ENCODE measurements around the gene MRM3. TPM values are rescaled to one million over a fixed set of nuclear protein-coding genes. Genes with fewer than 3 reads are reported as not detected.
"Not testable (repeated sequence)": the region's sequence is repeated elsewhere in the genome, so short reads cannot be mapped to it uniquely, and the experiment has no call there.

MRM3 gene, protein sequence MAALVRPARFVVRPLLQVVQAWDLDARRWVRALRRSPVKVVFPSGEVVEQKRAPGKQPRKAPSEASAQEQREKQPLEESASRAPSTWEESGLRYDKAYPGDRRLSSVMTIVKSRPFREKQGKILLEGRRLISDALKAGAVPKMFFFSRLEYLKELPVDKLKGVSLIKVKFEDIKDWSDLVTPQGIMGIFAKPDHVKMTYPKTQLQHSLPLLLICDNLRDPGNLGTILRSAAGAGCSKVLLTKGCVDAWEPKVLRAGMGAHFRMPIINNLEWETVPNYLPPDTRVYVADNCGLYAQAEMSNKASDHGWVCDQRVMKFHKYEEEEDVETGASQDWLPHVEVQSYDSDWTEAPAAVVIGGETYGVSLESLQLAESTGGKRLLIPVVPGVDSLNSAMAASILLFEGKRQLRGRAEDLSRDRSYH
- 12.1 TPM for total RNA-seq

DNA sequence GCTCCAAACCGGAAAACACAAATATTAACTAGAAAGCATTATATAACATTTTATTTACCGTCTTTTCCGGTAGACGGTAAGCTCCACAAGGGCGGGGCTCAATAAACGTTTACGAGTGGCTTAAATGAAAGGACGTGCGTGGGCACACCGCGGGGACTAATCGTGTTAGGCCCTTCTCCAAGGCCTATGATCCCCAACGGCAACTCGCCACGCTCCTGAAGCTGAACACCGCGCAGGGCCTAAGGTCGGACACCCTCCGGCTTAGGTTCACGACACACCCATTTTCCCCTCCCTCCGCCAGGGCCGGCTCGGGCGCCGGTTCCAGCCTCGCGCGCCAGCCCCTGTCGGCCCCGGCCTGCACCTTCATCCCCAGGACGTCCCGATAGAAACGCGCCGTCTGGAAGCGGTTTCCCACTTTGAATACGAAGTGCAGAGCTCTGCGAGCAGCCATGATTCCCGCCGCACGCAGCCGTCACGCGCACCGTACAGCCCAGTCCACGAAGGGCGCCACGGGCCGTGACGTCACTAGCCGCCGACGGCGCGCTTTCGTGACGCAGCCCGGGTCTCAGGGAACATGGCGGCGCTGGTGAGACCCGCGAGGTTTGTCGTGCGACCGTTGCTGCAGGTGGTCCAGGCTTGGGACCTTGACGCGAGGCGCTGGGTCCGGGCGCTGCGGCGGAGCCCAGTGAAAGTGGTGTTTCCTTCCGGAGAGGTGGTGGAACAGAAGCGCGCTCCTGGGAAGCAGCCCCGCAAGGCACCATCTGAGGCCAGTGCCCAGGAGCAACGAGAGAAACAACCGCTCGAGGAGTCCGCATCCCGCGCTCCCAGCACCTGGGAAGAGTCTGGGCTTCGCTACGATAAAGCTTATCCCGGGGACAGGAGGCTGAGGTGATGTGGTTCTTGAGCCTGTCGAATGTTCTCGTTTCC lies at the start of gene MRM3, which contains the start of gene GLOD4:
MRM3 (plus strand) TSS at position 549 of the 927 bp plus-strand sequence; CDS start at position 575, 26 bp downstream.
GLOD4 (minus strand) TSS at position 476 of the 927 bp plus-strand sequence; CDS start at position 451, 25 bp downstream.
- intact Hi-C loops (cut with DNase I) = no loop called here

DNA sequence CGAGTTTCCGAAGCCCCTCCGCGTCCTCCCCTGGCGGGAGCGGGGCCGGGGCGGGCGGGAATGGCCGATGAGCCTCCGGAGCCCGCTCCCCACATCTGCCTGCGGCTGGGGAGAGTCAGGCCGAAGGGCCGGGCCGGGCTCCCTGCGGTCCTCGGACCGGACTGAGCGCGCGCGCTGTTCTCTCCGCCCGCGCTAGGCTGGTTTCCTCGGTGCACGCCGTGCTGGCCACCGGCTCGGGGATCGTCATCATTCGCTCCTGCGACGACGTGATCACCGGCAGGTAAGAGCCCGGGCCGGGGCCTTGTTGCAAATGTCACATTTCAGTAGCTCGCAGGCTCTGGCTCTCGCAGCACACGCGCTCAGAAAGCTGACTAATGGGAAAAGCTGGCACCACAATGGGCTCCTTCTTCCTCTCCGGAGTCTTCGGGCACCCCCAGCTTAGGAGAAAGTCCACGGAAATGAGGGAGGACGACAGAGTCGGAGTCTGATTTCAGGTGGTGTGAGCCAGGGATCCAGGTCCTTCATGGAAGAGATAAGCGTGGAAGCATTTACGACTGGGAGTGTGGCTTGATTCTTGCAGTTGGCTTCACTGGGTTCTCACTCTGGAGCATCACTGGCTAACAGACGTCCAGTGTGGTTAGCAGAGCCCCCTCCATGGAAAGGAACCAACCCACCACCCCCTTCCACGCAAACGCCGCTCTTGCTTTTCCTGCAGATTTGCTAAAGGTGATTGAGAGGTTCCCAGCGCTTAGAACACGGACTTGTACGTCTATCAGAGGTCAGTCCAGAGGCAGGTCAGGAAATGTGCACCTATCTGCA lies 49.0 kb upstream of the MRM3 start:
- ATAC-seq = peak; percentile 59
- intact Hi-C loops (cut with DNase I) = no loop called here
- DNase-seq (ENCODE audit: low spot score) = no peak

More for the DNA sequence above, at the start of gene MRM3, which contains the start of gene GLOD4:
- DNase-seq (ENCODE audit: low spot score) (peak; percentile 96), ATAC-seq (peak; percentile 99)

DNA sequence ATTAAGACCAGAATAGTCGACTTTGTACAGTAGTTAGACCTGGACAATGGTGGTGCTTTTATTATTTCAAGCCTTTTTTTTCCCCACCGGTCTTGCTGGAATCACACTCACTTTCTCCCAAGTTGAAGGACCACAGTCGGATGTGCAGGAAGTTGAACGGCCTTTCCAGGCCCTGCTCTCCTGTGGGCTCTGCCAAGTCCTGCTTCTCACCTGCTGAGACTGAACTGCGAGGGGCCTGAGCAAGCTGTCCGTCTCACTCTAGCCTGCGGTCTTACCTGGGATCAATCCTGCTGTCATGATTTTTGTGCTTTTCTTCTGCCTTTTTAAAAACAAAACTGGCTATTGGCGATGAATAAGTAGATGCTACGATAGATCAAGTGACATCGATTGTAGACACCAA lies 48.4 kb upstream of the MRM3 start:
- intact Hi-C loops (cut with DNase I) = no loop called here
- DNase-seq (ENCODE audit: low spot score) (no peak), ATAC-seq (no peak)

DNA sequence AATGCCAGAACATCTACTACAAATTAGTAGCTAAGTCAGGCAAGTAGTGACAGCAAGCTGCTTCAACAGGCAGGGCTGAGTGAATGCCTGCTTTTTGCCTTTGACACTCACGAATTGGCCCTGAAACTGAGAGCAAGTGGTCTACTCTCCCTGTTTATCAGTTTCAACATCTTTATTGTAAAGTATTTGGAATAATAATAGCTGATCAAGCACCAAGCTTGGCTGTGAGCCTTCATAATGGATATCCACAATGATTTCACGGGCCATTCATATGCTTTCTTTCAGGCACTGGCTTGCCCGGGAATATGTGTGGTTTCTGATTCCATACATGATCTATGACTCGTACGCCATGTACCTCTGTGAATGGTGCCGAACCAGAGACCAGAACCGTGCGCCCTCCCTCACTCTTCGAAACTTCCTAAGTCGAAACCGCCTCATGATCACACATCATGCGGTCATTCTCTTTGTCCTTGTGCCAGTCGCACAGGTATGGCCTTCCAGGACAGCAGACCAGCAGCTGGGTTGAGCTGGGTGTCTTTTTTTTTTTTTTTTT lies 44.5 kb upstream of the MRM3 start:
- ATAC-seq (no peak), DNase-seq (ENCODE audit: low spot score) (no peak)
- intact Hi-C loops (cut with DNase I) = no loop called here

DNA sequence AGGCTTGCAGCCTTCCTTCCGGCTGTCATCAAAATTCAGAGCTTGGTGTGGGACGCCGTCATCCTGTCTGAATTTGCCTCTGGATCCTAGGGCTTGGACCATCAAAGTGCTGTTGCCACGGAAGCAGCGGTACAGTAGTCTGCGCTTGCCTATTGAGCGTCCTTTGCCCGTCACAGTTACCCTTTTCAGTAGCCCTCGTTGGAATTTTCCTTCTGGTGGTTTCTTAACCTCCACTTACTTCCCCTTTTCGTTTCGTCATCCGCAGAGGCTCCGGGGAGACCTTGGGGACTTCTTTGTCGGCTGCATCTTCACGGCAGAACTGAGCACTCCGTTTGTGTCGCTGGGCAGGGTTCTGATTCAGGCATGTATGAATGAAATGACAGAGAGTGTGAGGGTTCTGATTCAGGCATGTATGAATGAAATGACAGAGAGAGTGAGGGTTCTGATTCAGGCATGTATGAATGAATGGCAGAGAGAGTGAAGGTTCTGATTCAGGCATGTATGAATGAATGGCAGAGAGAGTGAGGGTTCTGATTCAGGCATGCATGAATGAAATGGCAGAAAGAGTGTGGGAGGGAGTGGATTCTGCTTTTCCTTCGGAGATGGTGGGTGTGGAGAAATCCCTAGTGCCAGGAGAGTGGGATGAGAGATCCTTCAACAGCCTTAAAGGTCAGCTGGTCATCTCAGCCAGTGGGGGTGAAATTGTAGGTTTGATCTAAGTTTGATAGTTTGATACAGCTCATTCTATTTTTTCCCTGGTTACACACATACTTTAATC lies 41.7 kb upstream of the MRM3 start:
- intact Hi-C loops (cut with DNase I) = no loop called here
- ATAC-seq (peak; percentile 57), DNase-seq (ENCODE audit: low spot score) (no peak)

DNA sequence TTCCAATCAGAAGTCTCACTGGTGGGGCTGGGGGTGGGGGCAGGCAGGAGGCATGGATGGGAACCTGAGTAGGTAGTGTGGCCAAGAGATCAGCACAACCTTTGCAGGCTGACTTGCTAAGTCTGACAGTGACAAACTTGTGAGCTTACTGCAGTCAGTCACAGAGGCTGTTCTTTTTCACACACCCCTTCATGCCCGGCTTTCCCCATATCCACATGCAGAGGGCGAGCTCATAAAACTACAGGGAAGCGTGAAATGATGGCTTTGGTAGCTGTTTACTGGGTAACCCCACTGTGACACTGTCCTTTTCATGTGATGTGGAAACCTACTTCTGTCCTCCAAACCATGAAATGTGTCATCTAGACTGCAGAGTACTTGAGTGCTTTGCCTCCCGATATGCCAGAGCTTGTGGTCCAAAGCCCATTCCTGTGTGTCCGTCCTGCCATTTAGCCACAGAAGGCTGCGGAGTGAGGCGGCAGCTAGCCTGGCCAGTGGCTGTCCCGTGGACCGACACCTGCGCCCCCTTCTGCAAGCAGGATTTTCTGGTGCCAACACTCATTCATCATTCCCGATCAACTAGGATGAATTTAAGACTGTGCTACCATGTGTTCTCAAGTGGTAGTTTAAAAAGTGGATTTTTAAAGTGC lies 39.9 kb upstream of the MRM3 start:
- DNase-seq (ENCODE audit: low spot score) = no peak
- intact Hi-C loops (cut with DNase I) = no loop called here
- ATAC-seq = no peak

DNA sequence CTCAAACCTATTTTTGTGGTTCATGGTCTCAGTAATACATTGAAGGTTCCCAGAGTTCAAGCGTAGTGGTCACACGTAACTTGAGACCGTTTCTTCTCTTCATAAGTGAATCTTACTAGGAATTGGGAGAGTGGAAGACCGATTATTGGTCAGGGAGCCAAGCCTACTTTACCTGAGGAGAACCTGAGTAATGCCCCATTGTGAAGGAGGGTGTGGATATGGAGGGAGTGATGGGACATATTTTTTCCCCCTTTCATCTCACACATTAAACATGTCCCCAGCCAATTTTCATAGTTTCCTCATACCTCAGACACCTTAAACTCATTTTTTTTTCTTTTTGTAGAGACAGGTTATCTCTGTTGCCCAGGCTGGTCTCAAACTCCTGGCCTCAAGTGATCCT lies 39.0 kb upstream of the MRM3 start:
- intact Hi-C loops (cut with DNase I) = no loop called here
- DNase-seq (ENCODE audit: low spot score) = no peak
- no peak for ATAC-seq

DNA sequence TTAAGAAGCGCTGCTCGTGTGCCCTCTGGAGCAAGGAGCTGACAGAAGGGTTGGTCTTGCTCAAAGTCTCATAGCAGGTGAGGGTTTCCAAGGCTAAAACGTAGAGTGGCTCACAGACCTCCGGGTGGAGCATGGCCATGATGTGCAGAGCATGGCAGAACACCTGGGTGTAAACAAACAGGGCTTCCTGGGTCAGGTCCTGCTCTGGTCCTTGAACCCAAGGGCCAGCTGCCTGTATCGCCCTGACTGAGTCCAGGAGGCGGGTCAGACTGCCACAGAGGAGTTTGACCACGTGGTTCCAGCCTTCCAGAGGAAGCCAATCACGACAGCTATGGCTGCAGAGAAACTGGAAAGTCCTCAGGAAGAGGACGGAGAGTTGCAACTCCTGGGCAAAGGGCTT lies 37.2 kb upstream of the MRM3 start:
- intact Hi-C loops (cut with DNase I) = no loop called here
- no peak for DNase-seq (ENCODE audit: low spot score)
- ATAC-seq = no peak

DNA sequence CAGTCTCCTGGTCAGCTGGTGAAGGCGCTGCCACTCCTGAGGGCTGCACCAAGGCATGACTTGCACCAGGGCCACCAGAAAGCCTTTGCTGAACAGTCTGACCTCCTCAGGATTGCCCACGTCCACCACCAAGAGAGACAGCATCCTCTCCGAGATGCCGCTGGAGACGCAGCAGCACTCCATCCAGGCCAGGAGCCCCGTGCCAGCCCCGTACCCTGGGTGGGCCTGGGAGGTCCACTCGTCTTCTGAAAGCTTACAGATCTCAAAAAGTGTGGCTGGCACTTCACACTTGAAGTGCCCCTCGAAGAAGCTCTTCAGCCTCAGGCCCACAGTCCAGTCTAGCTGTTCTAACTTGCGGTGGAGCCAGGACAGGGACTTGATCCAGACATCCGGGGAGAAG lies 36.7 kb upstream of the MRM3 start:
- intact Hi-C loops (cut with DNase I) = no loop called here
- ATAC-seq = no peak
- DNase-seq (ENCODE audit: low spot score) = no peak

DNA sequence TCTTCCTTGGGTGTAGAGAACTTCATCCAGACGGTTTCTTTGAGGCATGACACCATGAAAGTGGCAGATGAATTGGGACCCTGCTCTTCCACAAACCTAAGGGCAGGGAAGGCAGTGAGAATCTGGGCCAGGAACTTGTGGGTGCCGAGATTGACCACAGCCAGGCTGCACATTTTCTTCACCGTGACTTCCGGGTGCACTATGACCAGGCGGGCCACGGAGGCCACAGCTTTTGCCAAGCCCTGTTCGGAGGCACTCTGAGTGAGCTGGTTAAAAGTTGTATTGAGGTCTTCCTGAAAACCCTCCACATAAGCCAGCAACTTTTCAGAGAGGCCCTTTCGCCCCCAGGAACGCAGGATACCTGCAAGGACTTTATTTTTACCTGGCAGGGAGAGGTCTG lies 36.0 kb upstream of the MRM3 start:
- ATAC-seq (no peak), DNase-seq (ENCODE audit: low spot score) (no peak)
- intact Hi-C loops (cut with DNase I) = no loop called here

DNA sequence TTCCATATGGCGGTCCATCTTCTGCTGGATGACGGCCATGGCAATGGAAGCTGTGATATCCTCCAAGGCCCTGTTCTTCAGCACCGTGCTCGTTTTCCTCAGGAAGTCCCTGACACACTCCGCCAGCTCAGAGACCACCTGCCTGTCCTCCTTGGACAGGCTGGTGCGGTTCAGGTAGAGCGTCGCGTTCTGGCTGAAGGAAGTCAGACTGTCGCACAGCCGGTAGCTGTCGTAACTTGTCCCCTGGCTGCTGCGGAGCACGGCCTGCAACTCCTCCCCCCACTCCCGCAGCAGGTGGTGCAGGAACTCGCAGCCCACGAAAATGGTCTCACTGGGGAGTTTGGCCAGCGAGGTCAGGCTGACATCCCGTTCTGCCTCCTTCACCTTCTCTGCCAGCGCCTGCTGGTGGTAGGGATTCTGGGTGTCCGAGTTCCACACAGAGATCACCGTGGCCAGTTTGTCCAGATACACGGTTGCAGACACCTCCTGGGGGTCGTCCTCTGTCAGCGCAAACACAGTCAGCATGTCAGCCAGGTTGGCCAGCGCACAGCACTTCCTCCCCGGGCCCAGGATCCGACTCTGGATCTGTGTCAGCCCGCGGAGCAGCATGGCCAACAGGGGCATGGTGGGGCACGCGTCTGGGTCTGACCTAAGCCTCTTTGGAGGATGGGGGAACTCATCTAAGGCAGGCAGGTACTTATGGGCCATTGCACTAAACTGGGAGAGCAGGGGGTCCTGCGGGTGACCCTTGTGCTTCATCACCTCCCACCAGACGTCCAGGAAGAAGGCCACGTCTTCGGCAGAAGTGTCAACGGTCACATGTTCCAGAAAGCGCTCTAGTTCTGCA lies 35.1 kb upstream of the MRM3 start:
- ATAC-seq (no peak), DNase-seq (ENCODE audit: low spot score) (no peak)
- intact Hi-C loops (cut with DNase I) = no loop called here

DNA sequence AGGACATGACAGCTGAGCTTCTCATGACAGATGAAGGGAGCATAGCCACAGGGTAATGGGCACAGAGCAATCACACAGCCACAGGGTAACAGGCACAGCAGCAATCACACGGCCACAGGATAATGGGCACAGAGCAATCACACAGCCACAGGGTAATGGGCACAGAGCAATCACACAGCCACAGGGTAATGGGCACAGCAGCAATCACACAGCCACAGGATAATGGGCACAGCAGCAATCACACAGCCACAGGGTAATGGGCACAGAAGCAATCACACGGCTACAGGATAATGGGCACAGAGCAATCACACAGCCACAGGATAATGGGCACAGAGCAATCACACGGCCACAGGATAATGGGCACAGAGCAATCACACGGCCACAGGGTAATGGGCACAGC lies 33.5 kb upstream of the MRM3 start:
- DNase-seq (ENCODE audit: low spot score); intact Hi-C loops (cut with DNase I): not testable (repeated sequence)

DNA sequence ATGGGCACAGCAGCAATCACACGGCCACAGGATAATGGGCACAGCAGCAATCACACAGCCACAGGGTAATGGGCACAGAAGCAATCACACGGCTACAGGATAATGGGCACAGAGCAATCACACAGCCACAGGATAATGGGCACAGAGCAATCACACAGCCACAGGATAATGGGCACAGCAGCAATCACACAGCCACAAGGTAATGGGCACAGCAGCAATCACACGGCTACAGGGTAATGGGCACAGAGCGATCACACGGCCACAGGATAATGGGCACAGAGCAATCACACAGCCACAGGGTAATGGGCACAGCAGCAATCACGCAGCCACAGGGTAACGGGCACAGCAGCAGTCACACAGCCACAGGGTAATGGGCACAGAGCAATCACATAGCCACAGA lies 32.8 kb upstream of the MRM3 start:
- ATAC-seq; intact Hi-C loops (cut with DNase I); DNase-seq (ENCODE audit: low spot score): not testable (repeated sequence)

More for the DNA sequence above, 33.5 kb upstream of the MRM3 start:
- ATAC-seq = not testable (repeated sequence)

DNA sequence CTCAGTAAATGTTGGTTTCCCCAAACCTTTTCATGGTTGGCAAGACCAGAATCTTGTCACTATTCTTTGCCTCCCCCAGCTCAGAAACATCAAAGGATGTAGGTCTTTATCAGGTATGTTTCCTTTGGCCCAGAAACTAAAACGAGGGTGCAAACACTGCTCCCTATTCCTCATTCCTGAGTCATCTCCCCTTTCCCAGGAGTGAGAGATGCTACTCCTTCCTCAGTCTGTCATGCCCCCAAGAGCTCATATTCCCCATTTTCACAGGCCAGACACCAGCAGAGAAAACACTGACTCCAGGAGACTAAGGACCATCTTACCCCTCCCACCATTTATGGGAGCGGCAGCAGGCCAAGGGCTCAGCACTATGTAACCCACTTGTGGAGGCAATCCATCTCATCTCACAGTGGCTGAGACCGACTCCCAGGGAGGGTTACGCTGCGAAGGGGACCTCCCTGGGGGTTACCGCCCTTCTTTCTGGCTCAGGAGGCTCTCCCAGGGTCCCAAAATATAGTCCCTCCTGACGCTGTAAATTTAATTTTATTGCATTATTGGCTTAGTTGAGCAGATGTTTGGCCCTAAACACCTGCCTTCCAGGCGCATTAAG lies 31.6 kb upstream of the MRM3 start:
- intact Hi-C loops (cut with DNase I) = no loop called here
- ATAC-seq (no peak), DNase-seq (ENCODE audit: low spot score) (no peak)

DNA sequence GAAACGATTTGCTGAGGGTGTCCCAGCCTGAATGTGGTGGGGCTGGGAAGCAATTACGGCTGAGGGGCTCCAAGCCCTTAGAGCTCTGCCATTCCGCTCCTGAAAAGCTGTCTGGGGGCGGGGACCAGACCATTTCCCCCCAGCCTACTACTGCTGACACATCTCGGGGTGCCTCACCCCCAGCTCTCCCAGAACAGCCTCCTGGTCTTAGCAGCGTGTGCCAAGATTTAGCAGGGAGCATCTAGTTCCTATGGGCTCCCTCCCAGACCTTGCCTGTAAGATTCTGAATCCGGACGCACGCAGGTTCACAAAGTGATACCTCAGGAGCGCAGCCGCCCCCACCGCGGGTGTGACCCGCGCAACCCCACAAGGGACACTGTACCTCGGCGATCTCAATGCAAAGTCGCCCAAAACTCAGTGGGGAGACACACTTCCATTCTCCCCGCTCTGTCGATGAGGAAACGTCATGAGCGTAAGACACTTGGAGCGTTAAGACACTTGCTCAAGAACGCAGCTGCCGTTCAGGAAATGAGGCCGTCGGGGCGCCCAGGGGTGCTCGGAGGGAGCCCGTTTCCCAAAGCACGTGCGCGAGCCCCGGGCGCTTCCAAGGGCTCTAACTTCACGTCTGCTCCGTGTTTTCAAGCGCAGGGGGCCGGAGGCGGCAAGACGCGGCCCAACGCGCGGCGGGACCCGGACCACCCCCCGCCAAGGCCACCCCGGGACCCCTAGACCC lies 30.7 kb upstream of the MRM3 start:
- ATAC-seq = no peak
- no peak for DNase-seq (ENCODE audit: low spot score)
- intact Hi-C loops (cut with DNase I) = no loop called here

All from sciatic nerve (tissue), 2 donors.